CD14-positive monocyte (primary cell): ENCODE results near the gene CCRL2. TPM values are rescaled to one million over a fixed set of nuclear protein-coding genes. Genes with fewer than 3 reads are reported as not detected.
A peak's percentile ranks its signal among the peaks of the same experiment; 100 is the strongest.

Experiments
- DNase-seq, 3 donors: peaks; one replicate each; pipeline ENCODE4 v3.0.0-alpha.2; 2011 to 2022
- H2AFZ ChIP-seq: 2 replicates; pipeline ENCODE4 v1.6.0; 2012; ENCODE audit warnings: mild to moderate bottlenecking, low read depth, low read length, inconsistent platforms; ENCODE audit not compliant: insufficient read depth, poor library complexity, severe bottlenecking
- H3K27ac ChIP-seq, 2 donors: 1 replicate in 1 of 2; 2 replicates in 1 of 2; pipeline ENCODE4 v1.5.1; 2012 to 2013; ENCODE audit warnings: low read length in 2 of 2, control low read depth in 1 of 2, inconsistent platforms in 1 of 2, low read depth in 1 of 2, mild to moderate bottlenecking in 1 of 2
- H3K27me3 ChIP-seq, 2 donors: one replicate each; pipeline versions ENCODE4 v1.6.0 to v1.6.1; 2011 to 2013; ENCODE audit warnings: low read length in 2 of 2; ENCODE audit not compliant: control insufficient read depth in 2 of 2, insufficient read depth in 2 of 2
- H3K36me3 ChIP-seq, 2 donors: replicated peaks in 1 of 2; 1 replicate in 1 of 2; 2 replicates in 1 of 2; pipeline versions ENCODE4 v1.5.1 to v1.6.1; 2012 to 2013; ENCODE audit warnings: low read length in 2 of 2, control low read depth in 1 of 2, inconsistent platforms in 1 of 2, mild to moderate bottlenecking in 1 of 2; ENCODE audit not compliant: insufficient read depth in 2 of 2, control insufficient read depth in 1 of 2
- H3K4me1 ChIP-seq, 2 donors: 1 replicate in 1 of 2; 2 replicates in 1 of 2; pipeline versions ENCODE4 v1.5.1 to v1.6.1; 2012 to 2013; ENCODE audit warnings: low read length in 2 of 2, control low read depth in 1 of 2, inconsistent platforms in 1 of 2, mild to moderate bottlenecking in 1 of 2, moderate library complexity in 1 of 2; ENCODE audit not compliant: insufficient read depth in 2 of 2, control insufficient read depth in 1 of 2
- H3K4me2 ChIP-seq: replicated peaks from 2 replicates; pipeline ENCODE3; 2012; ENCODE audit warnings: low read length, moderate library complexity, mild to moderate bottlenecking; ENCODE audit not compliant: poor library complexity, severe bottlenecking; ENCODE audit errors: extremely low read depth
- H3K4me3 ChIP-seq, 3 experiments: fragments of 200-600 bp in 1 of 3; sonication (generic) in 1 of 3; replicated peaks in 1 of 3; 1 replicate in 2 of 3; 2 replicates in 1 of 3; pipeline ENCODE4 v1.5.1; 2011 to 2013; ENCODE audit warnings: low read length in 3 of 3, mild to moderate bottlenecking in 3 of 3, control low read depth in 2 of 3, low read depth in 2 of 3, inconsistent platforms in 1 of 3, moderate library complexity in 1 of 3
- H3K79me2 ChIP-seq: 2 replicates; pipeline ENCODE4 v1.6.0; 2012; ENCODE audit warnings: mild to moderate bottlenecking, control low read depth, inconsistent platforms, low read length, moderate library complexity; ENCODE audit not compliant: insufficient read depth
- H3K9ac ChIP-seq: 2 replicates; pipeline ENCODE4 v1.6.0; 2017; ENCODE audit warnings: low read length, mild to moderate bottlenecking; ENCODE audit not compliant: insufficient read depth, poor library complexity, severe bottlenecking
- H3K9me3 ChIP-seq, 2 donors: replicated peaks in 1 of 2; 1 replicate in 1 of 2; 2 replicates in 1 of 2; pipeline versions ENCODE4 v1.5.1 to v1.6.1; 2012 to 2013; ENCODE audit warnings: low read length in 2 of 2, control low read depth in 1 of 2; ENCODE audit not compliant: control insufficient read depth in 1 of 2, insufficient read depth in 1 of 2
- H4K20me1 ChIP-seq: 2 replicates; pipeline ENCODE4 v1.6.0; 2012; ENCODE audit warnings: mild to moderate bottlenecking, low read length, control low read depth, moderate library complexity; ENCODE audit not compliant: insufficient read depth
- H3K27ac Mint-ChIP-seq, 7 donors: one replicate each; pipeline ENCODE4 v1.8.0; 2020; ENCODE audit warnings: mild to moderate bottlenecking in 7 of 7, mixed read lengths in 7 of 7, moderate library complexity in 6 of 7, inconsistent platforms in 2 of 7
- H3K27me3 Mint-ChIP-seq, 3 donors: one replicate each; pipeline ENCODE4 v1.8.0; 2021 to 2022; ENCODE audit warnings: low read depth in 3 of 3, mild to moderate bottlenecking in 3 of 3, mixed read lengths in 3 of 3, moderate library complexity in 3 of 3, inconsistent platforms in 1 of 3
- H3K36me3 Mint-ChIP-seq, 2 donors: one replicate each; pipeline ENCODE4 v1.8.0; 2020; ENCODE audit warnings: mixed read lengths in 2 of 2, inconsistent platforms in 1 of 2, mild to moderate bottlenecking in 1 of 2
- H3K4me1 Mint-ChIP-seq: one replicate; pipeline ENCODE4 v1.8.0; 2020; ENCODE audit warnings: mild to moderate bottlenecking, mixed read lengths
- H3K4me3 Mint-ChIP-seq, 2 donors: one replicate each; pipeline ENCODE4 v1.8.0; 2020; ENCODE audit warnings: mild to moderate bottlenecking in 2 of 2, mixed read lengths in 2 of 2, moderate library complexity in 1 of 2
- H3K9me3 Mint-ChIP-seq, 7 donors: one replicate each; pipeline ENCODE4 v1.8.0; 2020 to 2022; ENCODE audit warnings: mixed read lengths in 7 of 7, mild to moderate bottlenecking in 6 of 7, moderate library complexity in 6 of 7, inconsistent platforms in 2 of 7
- WGBS: methylation state at CpG from one replicate; pipeline ENCODE4 v1.1.5; 2013; ENCODE audit warnings: missing lambda C conversion rate; ENCODE audit not compliant: insufficient coverage; 5-methylcytosine and 5-hydroxymethylcytosine counted together
- intact Hi-C, 2 donors: fragments of 100-400 bp; cut with micrococcal nuclease; formaldehyde crosslinking; loops; one replicate each; pipeline versions ENCODE4 v1.15.0 to v1.15.1; 2023
- polyA plus RNA-seq, 3 donors: library from polyadenylated mRNA; depleted of rRNA in 1 of 3; unstranded in 2 of 3; stranded (reverse) in 1 of 3; fragments of 300-500 nt in 2 of 3; fragments of >200 nt in 1 of 3; fragmentation: Illumina TruSeq in 2 of 3; gene quantifications; 1 replicate in 2 of 3; 2 replicates in 1 of 3; pipeline ENCODE4 v1.2.3, GENCODE V29; 2012 to 2021
- TF ChIP-seq, protein P1 (sequence below): fragments of 200-600 bp; IDR thresholded peaks from one replicate; pipeline ENCODE4 v1.8.0; 2022; ENCODE audit warnings: antibody characterized with exemption, mild to moderate bottlenecking

CCRL2 gene
- polyA plus RNA-seq, 3 donors = 10.2 to 15.3 (median 11.7) TPM

DNA sequence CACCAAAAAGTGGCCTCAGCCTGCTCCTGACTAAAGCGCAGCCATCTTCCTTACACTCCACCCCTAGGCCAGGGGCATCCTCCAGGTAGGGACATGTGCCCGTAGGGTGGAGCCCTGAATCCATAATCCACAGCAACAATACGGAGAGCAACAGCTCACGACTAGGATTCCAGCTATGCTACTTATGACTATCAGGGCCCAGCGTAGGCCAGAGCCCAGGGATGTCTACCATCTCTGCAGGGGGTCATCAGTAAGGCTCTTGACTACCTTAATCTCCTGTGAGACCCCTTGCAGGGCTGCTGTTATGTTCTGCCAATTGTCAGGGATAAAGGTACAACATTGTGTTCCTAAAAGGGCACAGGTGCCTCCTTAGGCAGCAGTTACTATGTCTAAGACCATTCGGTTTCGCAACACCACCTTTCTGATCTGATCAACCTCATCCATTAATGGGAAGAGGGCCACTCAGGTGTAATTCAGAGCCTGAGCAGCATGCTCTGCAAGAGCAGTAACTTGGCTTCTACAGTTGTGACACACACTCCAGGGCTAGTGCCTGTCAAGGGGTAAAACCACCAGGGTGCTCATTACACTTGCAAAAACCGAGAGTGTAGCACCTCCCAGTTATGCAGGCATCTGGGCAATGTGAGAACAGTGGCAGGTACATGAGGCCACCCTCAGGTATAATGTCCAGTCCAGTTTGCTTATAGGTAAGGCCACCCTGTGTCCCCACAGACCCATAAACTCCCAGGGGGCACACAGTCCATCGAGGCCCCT lies 11.0 kb downstream of the CCRL2 start:
- Mint-ChIP-seq H3K9me3 (peaks cover 0 to 3% (median 0%) of the 10 kb centered on the region in 7 donors), H3K27me3 (peaks cover 0 to 3% (median 0%) of the 10 kb centered on the region in 3 donors), H3K4me1 (peaks cover 21% of the 10 kb centered on the region), H3K4me3 (no peak overlapping the region), H3K36me3 (no peaks in the 10 kb centered on the region), H3K27ac (no peak overlapping the region)
- TF ChIP-seq, protein P1, sequence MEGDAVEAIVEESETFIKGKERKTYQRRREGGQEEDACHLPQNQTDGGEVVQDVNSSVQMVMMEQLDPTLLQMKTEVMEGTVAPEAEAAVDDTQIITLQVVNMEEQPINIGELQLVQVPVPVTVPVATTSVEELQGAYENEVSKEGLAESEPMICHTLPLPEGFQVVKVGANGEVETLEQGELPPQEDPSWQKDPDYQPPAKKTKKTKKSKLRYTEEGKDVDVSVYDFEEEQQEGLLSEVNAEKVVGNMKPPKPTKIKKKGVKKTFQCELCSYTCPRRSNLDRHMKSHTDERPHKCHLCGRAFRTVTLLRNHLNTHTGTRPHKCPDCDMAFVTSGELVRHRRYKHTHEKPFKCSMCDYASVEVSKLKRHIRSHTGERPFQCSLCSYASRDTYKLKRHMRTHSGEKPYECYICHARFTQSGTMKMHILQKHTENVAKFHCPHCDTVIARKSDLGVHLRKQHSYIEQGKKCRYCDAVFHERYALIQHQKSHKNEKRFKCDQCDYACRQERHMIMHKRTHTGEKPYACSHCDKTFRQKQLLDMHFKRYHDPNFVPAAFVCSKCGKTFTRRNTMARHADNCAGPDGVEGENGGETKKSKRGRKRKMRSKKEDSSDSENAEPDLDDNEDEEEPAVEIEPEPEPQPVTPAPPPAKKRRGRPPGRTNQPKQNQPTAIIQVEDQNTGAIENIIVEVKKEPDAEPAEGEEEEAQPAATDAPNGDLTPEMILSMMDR = no peak
- no peaks in the 10 kb centered on the region for H3K36me3 ChIP-seq
- peaks cover 6% of the 10 kb centered on the region in 2 donors for H3K4me1 ChIP-seq
- no peak overlapping the region for H3K27ac ChIP-seq
- intact Hi-C loops = no loop called here
- WGBS = 99% methylated on average over 9 of the region's 9 CpGs
- no peaks in the 10 kb centered on the region for H3K79me2 ChIP-seq
- H3K4me3 ChIP-seq = no peak overlapping the region
- no peaks in the 10 kb centered on the region for H3K9me3 ChIP-seq
- no peaks in the 10 kb centered on the region for H3K27me3 ChIP-seq
- no peak for DNase-seq
- no peaks in the 10 kb centered on the region for H4K20me1 ChIP-seq
- no peak overlapping the region for H3K4me2 ChIP-seq
- H2AFZ ChIP-seq = no peak overlapping the region
- no peak overlapping the region for H3K9ac ChIP-seq

DNA sequence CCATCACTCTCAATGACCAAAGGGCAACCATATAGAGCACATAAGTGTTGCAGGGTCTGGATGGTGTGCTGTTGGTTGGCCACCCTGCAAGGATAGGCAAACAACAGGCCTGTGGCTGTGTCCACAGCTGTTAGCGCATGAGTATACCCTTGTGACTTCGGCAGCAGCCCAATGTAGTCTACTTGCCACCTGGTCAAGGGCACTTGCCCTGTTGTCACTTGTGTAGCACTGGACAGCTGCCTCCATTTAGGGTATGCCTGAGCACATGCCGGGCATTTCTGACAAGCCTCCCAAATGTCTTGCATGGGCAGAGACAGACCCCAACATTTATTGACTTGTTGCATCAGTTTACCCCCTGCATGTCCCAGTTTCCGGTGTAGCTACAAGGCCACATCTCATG lies 12.8 kb downstream of the CCRL2 start:
- H3K27ac Mint-ChIP-seq = peak overlapping the region in 1 of 7 donors; percentile 41

More for the DNA sequence above, 12.8 kb downstream of the CCRL2 start:
- TF ChIP-seq, protein P1 = no peak
- Mint-ChIP-seq H3K9me3 (peaks cover 0 to 3% (median 0%) of the 10 kb centered on the region in 7 donors), H3K4me1 (peaks cover 14% of the 10 kb centered on the region), H3K27me3 (peaks cover 0 to 3% (median 0%) of the 10 kb centered on the region in 3 donors), H3K4me3 (no peak overlapping the region), H3K36me3 (no peaks in the 10 kb centered on the region)
- 98% methylated on average over 4 of the region's 4 CpGs for WGBS
- Histone ChIP-seq H2AFZ (no peak overlapping the region), H3K9ac (no peak overlapping the region), H4K20me1 (no peaks in the 10 kb centered on the region), H3K4me3 (no peak overlapping the region), H3K4me1 (peaks cover 6% of the 10 kb centered on the region in 2 donors), H3K4me2 (no peak overlapping the region), H3K36me3 (no peaks in the 10 kb centered on the region), H3K9me3 (no peaks in the 10 kb centered on the region), H3K79me2 (no peaks in the 10 kb centered on the region), H3K27me3 (no peaks in the 10 kb centered on the region), H3K27ac (no peak overlapping the region)
- no peak for DNase-seq
- intact Hi-C loops = no loop called here
